ENCODE measurements around the gene MCOLN1. TPM values are rescaled to one million over a fixed set of nuclear protein-coding genes. Genes with fewer than 3 reads are reported as not detected.

Gene MCOLN1
- total RNA-seq, 1 experiment from 2014 or later: 28.4 TPM

- Histone ChIP-seq H3K36me3 (ENCODE audit: insufficient read depth, low read length, poor library complexity, severe bottlenecking) (no peaks in the 10 kb centered on the region), H3K4me3 (ENCODE audit: low read depth, low read length, poor library complexity, severe bottlenecking) (no peak overlapping the region), H3K27ac (ENCODE audit: low read depth, low read length, poor library complexity, severe bottlenecking) (no peak overlapping the region), H3K27me3 (replicated peaks; ENCODE audit: insufficient read depth, low read depth, low read length, poor library complexity) (no peaks in the 10 kb centered on the region), H3K9me3 (ENCODE audit: low read depth, low read length, poor library complexity, severe bottlenecking) (no peaks in the 10 kb centered on the region), H3K4me1 (ENCODE audit: insufficient read depth, low read length, poor library complexity, severe bottlenecking) (peaks cover 15% of the 10 kb centered on the region)
- ChIA-PET CTCF (no interaction called here), POLR2A (ENCODE audit: low non-redundant PET) (no interaction called here)
- no peak for DNase-seq (ENCODE audit: low spot score)
- intact Hi-C loops (cut with micrococcal nuclease; ENCODE audit: unreplicated experiment): no loop called here
- TF ChIP-seq CTCF (conservative IDR thresholded peaks at IDR 0.05; ENCODE audit: low read depth, low read length) (no peak), EZH2 (IDR thresholded peaks at IDR 0.05; ENCODE audit: borderline replicate concordance, low read depth, low read length, poor library complexity, severe bottlenecking) (no peak)
- no TSS peak for BruUV-seq (replicated peaks)
These were observed 2.0 kb upstream of the MCOLN1 start for GRCh38 chr19:7520131-7521051.

- Histone ChIP-seq H3K36me3 (ENCODE audit: insufficient read depth, low read length, poor library complexity, severe bottlenecking) (no peaks in the 10 kb centered on the region), H3K27ac (ENCODE audit: low read depth, low read length, poor library complexity, severe bottlenecking) (peak overlapping the region; percentile 61), H3K27me3 (replicated peaks; ENCODE audit: insufficient read depth, low read depth, low read length, poor library complexity) (no peaks in the 10 kb centered on the region), H3K9me3 (ENCODE audit: low read depth, low read length, poor library complexity, severe bottlenecking) (no peaks in the 10 kb centered on the region), H3K4me1 (ENCODE audit: insufficient read depth, low read length, poor library complexity, severe bottlenecking) (peaks cover 15% of the 10 kb centered on the region), H3K4me3 (ENCODE audit: low read depth, low read length, poor library complexity, severe bottlenecking) (peak overlapping the region; percentile 66)
- intact Hi-C loops (cut with micrococcal nuclease; ENCODE audit: unreplicated experiment): no loop called here
- TF ChIP-seq EZH2 (IDR thresholded peaks at IDR 0.05; ENCODE audit: borderline replicate concordance, low read depth, low read length, poor library complexity, severe bottlenecking): no peak
- TF ChIP-seq CTCF (conservative IDR thresholded peaks at IDR 0.05; ENCODE audit: low read depth, low read length): no peak
- CTCF ChIA-PET: no interaction called here
- POLR2A ChIA-PET (ENCODE audit: low non-redundant PET): interaction anchor here (0.7 kb wide), 1 partner anchor 9 kb away, joined by 14 read pairs; no protein-coding TSS in a partner anchor
- BruUV-seq (replicated peaks): no TSS peak
- no peak for DNase-seq (ENCODE audit: low spot score)
These were observed 813 bp upstream of the MCOLN1 start for GRCh38 chr19:7521551-7522071.

- intact Hi-C loops (cut with micrococcal nuclease; ENCODE audit: unreplicated experiment): no loop called here
These were observed 671 bp downstream of the MCOLN1 start for GRCh38 chr19:7522923-7523667.

More at GRCh38 chr19:7522923-7523667, 671 bp downstream of the MCOLN1 start:
- Histone ChIP-seq H3K27me3 (replicated peaks; ENCODE audit: insufficient read depth, low read depth, low read length, poor library complexity) (no peaks in the 10 kb centered on the region), H3K4me1 (ENCODE audit: insufficient read depth, low read length, poor library complexity, severe bottlenecking) (peaks cover 15% of the 10 kb centered on the region), H3K36me3 (ENCODE audit: insufficient read depth, low read length, poor library complexity, severe bottlenecking) (no peaks in the 10 kb centered on the region), H3K9me3 (ENCODE audit: low read depth, low read length, poor library complexity, severe bottlenecking) (no peaks in the 10 kb centered on the region), H3K4me3 (ENCODE audit: low read depth, low read length, poor library complexity, severe bottlenecking) (peak overlapping the region; percentile 66), H3K27ac (ENCODE audit: low read depth, low read length, poor library complexity, severe bottlenecking) (peak overlapping the region; percentile 24)
- no TSS peak for BruUV-seq (replicated peaks)
- ChIA-PET POLR2A (ENCODE audit: low non-redundant PET) (interaction anchor here (0.6 kb wide), 1 partner anchor 9 kb away, joined by 12 read pairs; no protein-coding TSS in a partner anchor), CTCF (interaction anchor here (0.6 kb wide), 1 partner anchor 25 kb away, joined by 4 read pairs; no protein-coding TSS in a partner anchor)
- no peak for DNase-seq (ENCODE audit: low spot score)
- TF ChIP-seq EZH2 (IDR thresholded peaks at IDR 0.05; ENCODE audit: borderline replicate concordance, low read depth, low read length, poor library complexity, severe bottlenecking): no peak
- no peak for TF ChIP-seq CTCF (conservative IDR thresholded peaks at IDR 0.05; ENCODE audit: low read depth, low read length)

Data from A673 (cell line).